ENCODE data around the gene HNRNPF. TPM values are rescaled to one million over a fixed set of nuclear protein-coding genes. Genes with fewer than 3 reads are reported as not detected.
"Not testable (repeated sequence)": the region's sequence is repeated elsewhere in the genome, so short reads cannot be mapped to it uniquely, and the experiment has no call there.

HNRNPF gene, protein sequence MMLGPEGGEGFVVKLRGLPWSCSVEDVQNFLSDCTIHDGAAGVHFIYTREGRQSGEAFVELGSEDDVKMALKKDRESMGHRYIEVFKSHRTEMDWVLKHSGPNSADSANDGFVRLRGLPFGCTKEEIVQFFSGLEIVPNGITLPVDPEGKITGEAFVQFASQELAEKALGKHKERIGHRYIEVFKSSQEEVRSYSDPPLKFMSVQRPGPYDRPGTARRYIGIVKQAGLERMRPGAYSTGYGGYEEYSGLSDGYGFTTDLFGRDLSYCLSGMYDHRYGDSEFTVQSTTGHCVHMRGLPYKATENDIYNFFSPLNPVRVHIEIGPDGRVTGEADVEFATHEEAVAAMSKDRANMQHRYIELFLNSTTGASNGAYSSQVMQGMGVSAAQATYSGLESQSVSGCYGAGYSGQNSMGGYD
- total RNA-seq, result 100 to 1,000 TPM; 410 to 466 TPM

DNA sequence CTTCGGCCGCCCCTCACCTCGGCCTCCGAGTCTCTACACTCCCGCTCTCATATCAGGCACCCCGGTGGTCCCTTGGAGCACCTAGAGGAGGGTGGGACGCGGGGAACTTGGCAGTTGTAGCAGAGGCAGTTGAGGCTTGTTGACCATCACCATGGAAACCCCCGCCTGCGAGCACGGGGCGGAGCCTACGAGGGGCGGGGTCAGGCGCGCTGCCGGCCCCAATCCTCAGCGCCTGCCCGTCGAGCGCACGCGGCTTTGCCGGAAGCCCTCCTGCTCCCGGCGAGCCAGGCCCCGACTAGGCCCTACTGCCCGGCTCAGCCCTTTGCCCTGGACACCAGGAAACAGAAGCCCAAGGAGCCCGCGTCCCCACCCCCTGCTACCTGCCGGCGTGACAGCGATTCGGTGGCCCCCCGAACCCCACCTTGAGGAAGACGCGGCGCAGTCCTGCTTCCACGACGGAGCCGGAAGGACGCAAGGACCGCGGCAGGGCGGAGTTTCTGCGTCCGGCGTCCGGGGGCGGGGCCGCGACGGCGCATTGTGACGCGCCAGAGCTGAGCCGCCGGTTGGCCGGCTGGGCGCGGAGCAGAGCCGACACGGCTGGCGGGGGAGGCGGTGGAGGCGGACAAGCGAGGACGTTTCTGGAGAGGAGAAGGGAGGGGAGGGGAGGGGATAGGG lies at the start of gene HNRNPF:
HNRNPF (minus strand) TSS at position 477 of the 675 bp plus-strand sequence. CDS start 21,302 bp downstream, outside the sequence.
- intact Hi-C loops (cut with DNase I, micrococcal nuclease), result loop anchor here (1.0 to 10.0 kb wide), 8 partner anchors 11 to 770 kb away; partner anchors contain the start of genes CSGALNACT2 (in 1 of the 2) and ZNF33B (in 1 of the 2)
- peak within 1 kb of the TSS; percentile 99 for H3K4me3 Mint-ChIP-seq
- DNase-seq (peak; percentile 97), ATAC-seq (peak; percentile 77)
- peaks cover 21% of the 10 kb centered on the region for H3K4me1 Mint-ChIP-seq
- H3K27me3 Mint-ChIP-seq, result no peaks in the 10 kb centered on the region
- H3K27ac Mint-ChIP-seq, result peak within 1 kb of the TSS; percentile 100
- no peaks in the 10 kb centered on the region for H3K9me3 Mint-ChIP-seq (ENCODE audit: low read depth)
- ChIA-PET POLR2A (interaction anchor here (0.6 to 1.8 kb wide), 8 partner anchors 10 to 270 kb away, joined by 3 to 24 read pairs (median 4); partner anchors contain the start of gene CSGALNACT2), CTCF (interaction anchor here (0.9 kb wide), 1 partner anchor 10 kb away, joined by 3 read pairs; no protein-coding TSS in a partner anchor)
- peaks cover 45% of the 10 kb centered on the region for H3K36me3 Mint-ChIP-seq (ENCODE audit: low read depth)

DNA sequence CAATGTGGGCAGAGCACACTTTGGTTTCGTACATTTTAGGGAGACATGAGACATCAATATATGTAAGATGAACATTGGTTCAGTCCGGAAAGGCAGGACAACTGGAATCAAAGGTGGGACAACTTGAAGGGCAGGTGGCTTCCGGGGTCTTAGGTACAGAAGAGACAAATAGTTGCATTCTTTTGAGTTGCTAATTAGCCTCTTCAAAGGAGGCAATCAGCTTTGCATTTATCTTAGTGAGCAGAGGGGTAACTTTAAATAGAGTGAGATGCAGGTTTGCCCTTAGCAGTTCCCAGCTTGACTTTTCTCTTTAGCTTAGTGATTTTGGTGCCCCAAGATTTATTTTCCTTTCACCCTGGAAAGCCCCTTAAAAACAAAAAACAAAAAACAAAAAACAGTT lies 49.2 kb upstream of the HNRNPF start:
- H3K36me3 Mint-ChIP-seq (ENCODE audit: low read depth), result peaks cover 5% of the 10 kb centered on the region
- intact Hi-C loops (cut with DNase I, micrococcal nuclease), result no loop called here
- CTCF ChIA-PET, result interaction anchor here (1.2 to 2.6 kb wide), 6 partner anchors 23 to 256 kb away, joined by 3 to 9 read pairs (median 4); no protein-coding TSS in a partner anchor
- H3K27ac Mint-ChIP-seq, result peak overlapping the region; percentile 22
- DNase-seq, result no peak
- H3K9me3 Mint-ChIP-seq (ENCODE audit: low read depth), result no peaks in the 10 kb centered on the region
- no peaks in the 10 kb centered on the region for H3K27me3 Mint-ChIP-seq
- POLR2A ChIA-PET, result no interaction called here
- no peak for ATAC-seq
- no peak overlapping the region for H3K4me3 Mint-ChIP-seq
- H3K4me1 Mint-ChIP-seq, result peaks cover 38% of the 10 kb centered on the region

DNA sequence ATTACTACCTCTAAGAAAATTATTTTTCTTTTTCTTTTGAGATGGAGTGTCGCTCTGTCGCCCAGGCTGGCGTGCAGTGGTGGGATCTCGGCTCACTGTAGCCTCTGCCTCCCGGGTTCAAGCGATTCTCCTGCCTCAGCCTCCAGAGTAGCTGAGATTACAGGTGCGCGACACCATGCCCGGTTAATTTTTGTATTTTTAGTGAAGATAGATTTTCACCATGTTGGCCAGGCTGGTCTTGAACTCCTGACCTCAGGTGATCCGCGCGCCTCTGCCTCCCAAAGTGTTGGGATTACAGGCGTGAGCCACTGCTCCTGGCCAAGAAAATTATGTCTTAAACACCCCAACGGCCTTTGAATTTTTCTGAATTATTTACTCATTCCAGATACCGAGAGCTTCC lies 47.6 kb upstream of the HNRNPF start:
- H3K36me3 Mint-ChIP-seq (ENCODE audit: low read depth); ATAC-seq; intact Hi-C loops (cut with DNase I, micrococcal nuclease); H3K27me3 Mint-ChIP-seq; DNase-seq; POLR2A ChIA-PET; H3K9me3 Mint-ChIP-seq (ENCODE audit: low read depth): not testable (repeated sequence)
- H3K4me3 Mint-ChIP-seq, result peak overlapping the region; percentile 88
- peak overlapping the region; percentile 100 for H3K27ac Mint-ChIP-seq
- CTCF ChIA-PET, result interaction anchor here (0.6 to 2.6 kb wide), 5 partner anchors 62 to 164 kb away, joined by 3 to 9 read pairs (median 3); no protein-coding TSS in a partner anchor
- H3K4me1 Mint-ChIP-seq, result peaks cover 51% of the 10 kb centered on the region

DNA sequence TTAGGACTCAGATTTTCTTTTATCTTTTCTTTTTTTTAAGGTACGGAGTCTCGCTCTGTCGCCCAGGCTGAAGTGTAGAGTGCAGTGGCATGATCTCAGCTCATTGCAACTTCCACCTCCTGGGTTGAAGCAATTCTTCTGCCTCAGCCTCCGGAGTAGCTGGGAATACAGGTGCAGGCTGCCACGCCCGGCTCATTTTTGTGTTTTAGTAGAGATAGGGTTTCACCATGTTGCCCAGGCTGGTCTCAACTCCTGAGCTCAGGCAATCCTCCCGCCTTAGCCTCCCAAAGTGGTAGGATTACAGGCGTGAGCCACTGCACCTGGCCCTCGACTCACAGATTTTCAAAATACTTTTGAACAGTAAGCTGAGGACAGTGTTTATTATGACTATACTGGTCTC lies 45.0 kb upstream of the HNRNPF start:
- peak overlapping the region; percentile 88 for H3K4me3 Mint-ChIP-seq
- peaks cover 51% of the 10 kb centered on the region for H3K4me1 Mint-ChIP-seq
- DNase-seq; ATAC-seq; H3K36me3 Mint-ChIP-seq (ENCODE audit: low read depth); H3K9me3 Mint-ChIP-seq (ENCODE audit: low read depth); intact Hi-C loops (cut with DNase I, micrococcal nuclease); H3K27me3 Mint-ChIP-seq: not testable (repeated sequence)
- ChIA-PET POLR2A (interaction anchor here (0.8 to 1.4 kb wide), 5 partner anchors 26 to 63 kb away, joined by 3 to 6 read pairs (median 4); no protein-coding TSS in a partner anchor), CTCF (interaction anchor here (0.6 to 1.4 kb wide), 7 partner anchors 11 to 98 kb away, joined by 3 to 7 read pairs (median 4); no protein-coding TSS in a partner anchor)
- peak overlapping the region; percentile 100 for H3K27ac Mint-ChIP-seq

DNA sequence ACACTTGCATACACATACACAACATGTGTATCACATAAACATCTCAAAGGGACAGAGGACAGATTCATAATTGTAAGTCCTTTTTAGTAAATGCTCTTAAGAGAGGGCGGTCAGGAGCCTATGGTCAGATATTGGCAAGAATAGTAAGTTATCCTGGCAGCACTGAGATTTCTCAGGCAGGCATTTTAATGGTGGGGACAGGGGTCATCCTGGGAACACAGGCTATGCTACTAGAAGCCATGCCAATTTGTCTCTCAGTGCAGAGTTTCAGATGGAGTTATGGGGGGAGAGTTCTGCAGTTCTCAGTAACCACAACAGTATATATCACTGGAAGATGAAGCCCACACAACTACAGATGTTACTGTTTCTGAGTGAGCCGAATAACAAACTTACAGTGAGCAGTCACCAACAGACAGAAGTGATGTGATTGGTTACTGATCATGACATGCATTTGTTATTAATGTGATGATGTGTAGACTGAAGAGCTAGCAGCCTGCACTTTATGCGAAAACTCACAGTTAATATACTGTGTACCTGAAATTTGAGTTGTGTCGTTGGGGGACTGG lies 44.4 kb upstream of the HNRNPF start:
- POLR2A ChIA-PET, result interaction anchor here (0.7 to 1.4 kb wide), 5 partner anchors 33 to 62 kb away, joined by 3 to 6 read pairs (median 4); no protein-coding TSS in a partner anchor
- DNase-seq, result peak; percentile 14
- CTCF ChIA-PET, result interaction anchor here (0.6 to 1.4 kb wide), 6 partner anchors 18 to 100 kb away, joined by 3 to 7 read pairs (median 4); no protein-coding TSS in a partner anchor

DNA sequence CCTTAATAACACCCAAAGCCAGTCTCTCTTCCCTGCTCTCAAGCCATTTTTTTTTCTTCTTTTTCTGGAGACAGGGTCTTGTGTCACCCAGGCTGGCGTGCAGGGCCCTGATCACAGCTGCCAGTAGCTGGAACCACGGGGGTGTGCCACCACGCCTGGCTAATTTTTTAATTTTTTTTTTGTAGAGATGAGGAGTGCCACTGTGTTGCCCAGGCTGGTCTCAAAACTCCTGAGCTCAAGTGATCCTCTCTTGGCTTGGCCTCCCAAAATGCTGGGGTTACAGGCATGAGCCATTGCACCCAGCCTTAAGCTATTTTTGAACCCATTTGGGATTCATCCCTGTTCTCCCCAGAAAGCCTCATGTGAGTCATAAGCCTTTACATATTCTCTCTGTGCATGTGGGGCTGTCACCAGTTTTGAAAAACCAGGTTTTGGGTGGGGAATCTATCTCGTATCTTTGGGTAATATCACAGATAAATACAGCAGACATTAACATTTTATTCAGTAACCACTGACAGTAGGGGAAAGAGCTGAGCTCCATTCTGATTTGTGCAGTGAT lies 43.4 kb upstream of the HNRNPF start:
- no peaks in the 10 kb centered on the region for H3K27me3 Mint-ChIP-seq
- no peak for ATAC-seq
- DNase-seq, result no peak
- intact Hi-C loops (cut with DNase I, micrococcal nuclease), result no loop called here
- CTCF ChIA-PET, result interaction anchor here (0.7 to 0.9 kb wide), 3 partner anchors 9 to 154 kb away, joined by 3 read pairs; partner anchors contain the start of gene ZNF485
- peaks cover 8% of the 10 kb centered on the region for H3K36me3 Mint-ChIP-seq (ENCODE audit: low read depth)
- H3K4me3 Mint-ChIP-seq, result peak overlapping the region; percentile 30
- POLR2A ChIA-PET, result interaction anchor here (0.6 to 0.7 kb wide), 2 partner anchors 33 to 120 kb away, joined by 3 to 4 read pairs; no protein-coding TSS in a partner anchor
- H3K4me1 Mint-ChIP-seq, result peaks cover 44% of the 10 kb centered on the region
- peaks cover 3% of the 10 kb centered on the region for H3K9me3 Mint-ChIP-seq (ENCODE audit: low read depth)
- H3K27ac Mint-ChIP-seq, result peak overlapping the region; percentile 96

More for the DNA sequence above, 44.4 kb upstream of the HNRNPF start:
- intact Hi-C loops (cut with DNase I, micrococcal nuclease), result no loop called here
- Mint-ChIP-seq H3K4me1 (peaks cover 48% of the 10 kb centered on the region), H3K27ac (peak overlapping the region; percentile 96), H3K9me3 (ENCODE audit: low read depth) (no peaks in the 10 kb centered on the region), H3K27me3 (no peaks in the 10 kb centered on the region), H3K36me3 (ENCODE audit: low read depth) (peaks cover 5% of the 10 kb centered on the region), H3K4me3 (peak overlapping the region; percentile 88)
- peak; percentile 52 for ATAC-seq

DNA sequence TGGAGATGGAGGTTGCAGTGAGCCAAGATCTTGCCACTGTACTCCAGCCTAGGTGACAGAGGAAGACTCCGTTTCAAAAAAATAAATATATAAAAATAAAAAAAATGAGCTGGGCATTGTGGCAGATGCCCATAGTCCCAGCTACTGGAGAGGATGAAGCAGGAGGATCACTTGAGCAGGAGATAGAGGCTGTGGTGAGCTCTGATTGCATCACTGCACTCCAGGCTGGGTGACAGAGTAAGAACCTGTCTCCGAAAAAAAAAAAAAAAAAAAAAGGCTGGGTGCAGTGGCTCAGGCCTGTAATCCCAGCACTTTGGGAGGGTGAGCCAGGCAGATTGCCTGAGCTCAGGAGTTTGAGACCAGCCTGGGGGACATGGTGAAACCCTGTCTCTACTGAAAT lies 39.8 kb upstream of the HNRNPF start:
- ChIA-PET CTCF (interaction anchor here (0.6 to 1.5 kb wide), 4 partner anchors 29 to 314 kb away, joined by 3 to 4 read pairs (median 3); no protein-coding TSS in a partner anchor), POLR2A (interaction anchor here (0.6 to 0.7 kb wide), 2 partner anchors 16 to 66 kb away, joined by 3 read pairs; no protein-coding TSS in a partner anchor)
- Mint-ChIP-seq H3K4me3 (no peak overlapping the region), H3K27me3 (no peaks in the 10 kb centered on the region), H3K9me3 (ENCODE audit: low read depth) (peaks cover 4% of the 10 kb centered on the region), H3K4me1 (peaks cover 25% of the 10 kb centered on the region), H3K36me3 (ENCODE audit: low read depth) (peaks cover 13% of the 10 kb centered on the region), H3K27ac (no peak overlapping the region)
- DNase-seq (no peak), ATAC-seq (no peak)
- intact Hi-C loops (cut with DNase I, micrococcal nuclease), result no loop called here

GRCh38 chr10:43446219-43447017 lies 37.4 kb upstream of the HNRNPF start:
- H3K27ac Mint-ChIP-seq; H3K9me3 Mint-ChIP-seq (ENCODE audit: low read depth); H3K27me3 Mint-ChIP-seq; H3K4me3 Mint-ChIP-seq; H3K4me1 Mint-ChIP-seq; DNase-seq; ATAC-seq; intact Hi-C loops (cut with DNase I, micrococcal nuclease): not testable (repeated sequence)
- CTCF ChIA-PET, result interaction anchor here (0.7 kb wide), 1 partner anchor 118 kb away, joined by 3 read pairs; no protein-coding TSS in a partner anchor
- POLR2A ChIA-PET, result interaction anchor here (0.6 kb wide), 1 partner anchor 11 kb away, joined by 4 read pairs; no protein-coding TSS in a partner anchor
- peaks cover 11% of the 10 kb centered on the region for H3K36me3 Mint-ChIP-seq (ENCODE audit: low read depth)

GRCh38 chr10:43444897-43445466 lies 36.0 kb upstream of the HNRNPF start:
- intact Hi-C loops (cut with DNase I, micrococcal nuclease), result no loop called here

More at GRCh38 chr10:43444897-43445466, 36.0 kb upstream of the HNRNPF start:
- no peaks in the 10 kb centered on the region for H3K27me3 Mint-ChIP-seq
- POLR2A ChIA-PET, result no interaction called here
- H3K36me3 Mint-ChIP-seq (ENCODE audit: low read depth), result peaks cover 11% of the 10 kb centered on the region
- peaks cover 3% of the 10 kb centered on the region for H3K4me1 Mint-ChIP-seq
- H3K4me3 Mint-ChIP-seq, result no peak overlapping the region
- H3K9me3 Mint-ChIP-seq (ENCODE audit: low read depth), result peaks cover 4% of the 10 kb centered on the region
- H3K27ac Mint-ChIP-seq, result peak overlapping the region; percentile 19
- ATAC-seq (no peak), DNase-seq (no peak)
- CTCF ChIA-PET, result interaction anchor here (0.6 kb wide), 1 partner anchor 68 kb away, joined by 3 read pairs; no protein-coding TSS in a partner anchor
